SK-N-SH treated with all-trans-retinoic acid at 6 μM for 48 hours (cell line): ENCODE data around the gene PTPRN2.

Source experiments
- ARNTL ChIP-seq: fragments of 450-650 bp; formaldehyde crosslinking; IDR thresholded peaks from 2 replicates; pipeline ENCODE4 v1.5.0; 2020; ENCODE audit warnings: low read depth, mild to moderate bottlenecking, moderate library complexity, borderline replicate concordance
- BACH2 ChIP-seq: fragments of 250-450 bp; sonication (Bioruptor Pico); IDR thresholded peaks from 2 replicates; pipeline ENCODE4 v1.9.0; 2021; ENCODE audit warnings: mild to moderate bottlenecking, borderline replicate concordance
- ESRRG ChIP-seq: fragments of 250-450 bp; sonication (Bioruptor Pico); IDR thresholded peaks from 2 replicates; pipeline ENCODE4 v1.6.1; 2021; ENCODE audit warnings: mild to moderate bottlenecking
- GLIS3 ChIP-seq: fragments of 250-450 bp; sonication (Bioruptor Pico); IDR thresholded peaks from 2 replicates; pipeline ENCODE4 v1.5.0; 2020; ENCODE audit warnings: mild to moderate bottlenecking, moderate library complexity
- OSR1 ChIP-seq: fragments of 250-450 bp; sonication (Bioruptor Pico); IDR thresholded peaks from 2 replicates; pipeline ENCODE4 v1.8.0; 2022; ENCODE audit warnings: moderate library complexity, mild to moderate bottlenecking, inconsistent platforms
- TOX ChIP-seq: fragments of 250-450 bp; sonication (Bioruptor Pico); IDR thresholded peaks from 2 replicates; pipeline ENCODE4 v1.8.0; 2021; ENCODE audit warnings: mild to moderate bottlenecking, moderate library complexity, borderline replicate concordance
- TSHZ2 ChIP-seq: fragments of 250-450 bp; sonication (Bioruptor Pico); IDR thresholded peaks from 2 replicates; pipeline ENCODE4 v1.5.0; 2020; ENCODE audit warnings: mild to moderate bottlenecking, moderate library complexity

GRCh38 chr7:157559596-157560257, 1027.9 kb downstream of the PTPRN2 start:
- TF ChIP-seq GLIS3 (no peak), TSHZ2 (no peak), BACH2 (no peak), ARNTL (CRISPR knock-in tag) (no peak), ESRRG (CRISPR knock-in tag) (no peak), TOX (CRISPR knock-in tag) (no peak), OSR1 (no peak)
